Colonic mucosa (tissue), 4 donors: ENCODE data around the gene EDA. TPM values are rescaled to one million over a fixed set of nuclear protein-coding genes. Genes with fewer than 3 reads are reported as not detected.

Source experiments
- DNase-seq: peaks from one replicate; pipeline ENCODE4 v3.0.0-alpha.2; 2020
- H3K27ac ChIP-seq: fragments of 200-600 bp; one replicate; pipeline ENCODE4 v1.8.0; 2021
- H3K27me3 ChIP-seq: fragments of 200-600 bp; one replicate; pipeline ENCODE4 v1.8.0; 2021
- H3K36me3 ChIP-seq: fragments of 200-600 bp; one replicate; pipeline ENCODE4 v1.8.0; 2021
- H3K4me1 ChIP-seq: fragments of 200-600 bp; one replicate; pipeline ENCODE4 v1.8.0; 2021; ENCODE audit warnings: mild to moderate bottlenecking
- H3K4me3 ChIP-seq: fragments of 200-600 bp; one replicate; pipeline ENCODE4 v1.8.0; 2021
- H3K9ac ChIP-seq, 2 donors: one replicate each; pipeline ENCODE4 v1.7.0; 2013; ENCODE audit warnings: control low read depth in 2 of 2, low read depth in 2 of 2, low read length in 2 of 2
- H3K9me3 ChIP-seq: fragments of 200-600 bp; one replicate; pipeline ENCODE4 v1.8.0; 2021
- CTCF ChIP-seq: fragments of 200-600 bp; IDR thresholded peaks from one replicate; pipeline ENCODE4 v1.8.0; 2022; ENCODE audit warnings: antibody characterized with exemption, mild to moderate bottlenecking
- intact Hi-C: fragments of 100-400 bp; cut with DNase I; formaldehyde crosslinking; loops from one replicate; pipeline ENCODE4 v1.14.1; 2022
- total RNA-seq, 2 donors: library from RNA; stranded (reverse); fragmentation: NEBNext Ultra II Directional in 1 of 2; extraction: Animal tissue kit (Norgen Biotek cat#: 25700) in 1 of 2; gene quantifications; one replicate each; pipeline ENCODE4 v1.2.1, GENCODE V29; 2021
- donor health status: healthy.
- donor health status: DM: no; HTN: no; CAD: no.
- donor health status: DM: no; HTN: no; CAD: no.

Gene EDA
- total RNA-seq, 2 donors from 2014 or later: 1.6 to 1.9 TPM

GRCh38 chrX:70026851-70027200 is 410.9 kb downstream of the EDA start:
- Histone ChIP-seq H3K9ac (no peak overlapping the region), H3K27ac (no peak overlapping the region), H3K4me1 (no peaks in the 10 kb centered on the region), H3K9me3 (no peaks in the 10 kb centered on the region), H3K4me3 (no peak overlapping the region), H3K27me3 (no peaks in the 10 kb centered on the region), H3K36me3 (no peaks in the 10 kb centered on the region)
- intact Hi-C loops: no loop called here
- no peak for TF ChIP-seq CTCF
- no peak for DNase-seq

- H3K4me1 ChIP-seq: no peaks in the 10 kb centered on the region
- H3K27me3 ChIP-seq: no peaks in the 10 kb centered on the region
- H3K9me3 ChIP-seq: no peaks in the 10 kb centered on the region
- H3K27ac ChIP-seq: no peak overlapping the region
- H3K4me3 ChIP-seq: no peak overlapping the region
- no peak for TF ChIP-seq CTCF
- no peaks in the 10 kb centered on the region for H3K36me3 ChIP-seq
- no peak for DNase-seq
- intact Hi-C loops: loop anchor here (10.0 kb wide), 1 partner anchor 495 kb away; no protein-coding TSS in a partner anchor
- H3K9ac ChIP-seq: no peak overlapping the region
These were observed 413.9 kb downstream of the EDA start for GRCh38 chrX:70029863-70030262.

GRCh38 chrX:70030301-70030767 is 414.4 kb downstream of the EDA start:
- intact Hi-C loops: loop anchor here (10.0 kb wide), 1 partner anchor 496 kb away; no protein-coding TSS in a partner anchor
- no peaks in the 10 kb centered on the region for H3K9me3 ChIP-seq
- H3K27me3 ChIP-seq: no peaks in the 10 kb centered on the region
- no peaks in the 10 kb centered on the region for H3K4me1 ChIP-seq
- no peak overlapping the region for H3K4me3 ChIP-seq
- peak; percentile 29 for DNase-seq
- no peaks in the 10 kb centered on the region for H3K36me3 ChIP-seq
- H3K9ac ChIP-seq: no peak overlapping the region
- peak; percentile 73 for TF ChIP-seq CTCF
- H3K27ac ChIP-seq: no peak overlapping the region

DNA sequence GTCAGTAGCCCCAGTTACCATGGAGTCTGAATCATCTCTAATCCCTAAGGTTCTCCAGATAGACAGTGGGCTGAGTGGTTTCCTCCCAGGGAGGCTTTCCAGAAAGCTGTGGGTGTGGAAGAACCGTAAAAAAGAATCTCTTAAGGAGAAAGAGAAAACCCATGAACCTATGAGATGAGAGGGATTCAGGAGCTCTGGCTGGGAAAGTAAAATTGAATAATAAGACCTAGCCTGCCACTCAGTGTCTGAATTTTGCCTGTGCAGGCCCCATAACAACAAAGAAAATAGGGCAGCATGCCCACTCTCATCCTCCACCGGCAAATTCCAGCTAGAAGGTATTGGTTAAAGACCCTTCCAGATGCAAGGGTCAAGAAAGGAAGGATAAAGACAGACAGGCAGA is 416.9 kb downstream of the EDA start:
- Histone ChIP-seq H3K4me1 (no peaks in the 10 kb centered on the region), H3K4me3 (no peak overlapping the region), H3K27ac (no peak overlapping the region), H3K9ac (no peak overlapping the region), H3K36me3 (no peaks in the 10 kb centered on the region), H3K27me3 (no peaks in the 10 kb centered on the region), H3K9me3 (no peaks in the 10 kb centered on the region)
- no peak for DNase-seq
- no peak for TF ChIP-seq CTCF
- intact Hi-C loops: loop anchor here (2.0 to 10.0 kb wide), 2 partner anchors 66 to 498 kb away; no protein-coding TSS in a partner anchor

- no peaks in the 10 kb centered on the region for H3K9me3 ChIP-seq
- intact Hi-C loops: loop anchor here (2.0 to 10.0 kb wide), 2 partner anchors 65 to 499 kb away; no protein-coding TSS in a partner anchor
- H3K4me1 ChIP-seq: no peaks in the 10 kb centered on the region
- TF ChIP-seq CTCF: no peak
- H3K36me3 ChIP-seq: no peaks in the 10 kb centered on the region
- H3K4me3 ChIP-seq: no peak overlapping the region
- peak; percentile 20 for DNase-seq
- H3K27ac ChIP-seq: no peak overlapping the region
- no peak overlapping the region for H3K9ac ChIP-seq
- H3K27me3 ChIP-seq: no peaks in the 10 kb centered on the region
These were observed 417.6 kb downstream of the EDA start for GRCh38 chrX:70033348-70034051.
